ENCODE data around the gene ARF1.

DNA sequence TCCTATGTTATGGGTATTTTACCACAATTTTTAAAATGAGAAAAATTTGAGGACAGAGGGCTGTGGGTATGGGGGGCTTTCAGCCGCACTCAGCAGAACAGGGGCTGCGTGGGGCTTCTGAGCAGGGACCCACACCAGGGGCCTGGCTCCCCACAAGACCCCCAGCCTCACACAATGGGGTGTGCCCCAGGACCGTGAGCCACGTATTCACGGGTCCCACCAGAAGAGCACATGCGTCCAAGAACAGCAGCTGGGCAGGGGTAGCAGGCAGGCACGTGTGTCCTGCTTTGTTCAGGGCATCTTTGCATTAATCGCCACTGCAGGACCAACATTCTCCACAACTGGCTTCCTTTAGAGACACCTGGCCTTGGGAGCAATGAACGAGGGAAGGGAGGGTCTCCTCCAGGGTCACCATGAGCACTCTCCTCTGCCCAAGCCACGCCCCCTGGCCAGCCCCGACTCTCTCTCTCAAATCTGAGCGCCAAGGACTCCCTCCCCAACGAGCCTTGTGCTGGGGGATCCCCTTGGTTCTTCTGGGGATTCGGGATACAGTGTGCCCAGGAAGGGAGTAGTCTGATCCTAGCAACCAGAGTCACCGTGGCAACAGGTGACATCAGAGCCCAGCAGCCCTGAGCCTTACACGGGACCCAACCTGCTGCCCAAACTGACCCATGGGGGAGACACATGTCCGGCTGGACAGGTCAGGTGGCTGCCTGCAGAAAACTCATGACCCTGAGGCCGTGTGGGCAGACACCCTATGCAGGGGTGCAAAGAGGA is 7.4 kb upstream of the ARF1 start:
- TF ChIP-seq, protein P1, sequence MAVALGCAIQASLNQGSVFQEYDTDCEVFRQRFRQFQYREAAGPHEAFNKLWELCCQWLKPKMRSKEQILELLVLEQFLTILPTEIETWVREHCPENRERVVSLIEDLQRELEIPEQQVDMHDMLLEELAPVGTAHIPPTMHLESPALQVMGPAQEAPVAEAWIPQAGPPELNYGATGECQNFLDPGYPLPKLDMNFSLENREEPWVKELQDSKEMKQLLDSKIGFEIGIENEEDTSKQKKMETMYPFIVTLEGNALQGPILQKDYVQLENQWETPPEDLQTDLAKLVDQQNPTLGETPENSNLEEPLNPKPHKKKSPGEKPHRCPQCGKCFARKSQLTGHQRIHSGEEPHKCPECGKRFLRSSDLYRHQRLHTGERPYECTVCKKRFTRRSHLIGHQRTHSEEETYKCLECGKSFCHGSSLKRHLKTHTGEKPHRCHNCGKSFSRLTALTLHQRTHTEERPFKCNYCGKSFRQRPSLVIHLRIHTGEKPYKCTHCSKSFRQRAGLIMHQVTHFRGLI (tag by site-specific recombination; IDR thresholded peaks at IDR 0.05): no peak
- TF ChIP-seq, protein P2, sequence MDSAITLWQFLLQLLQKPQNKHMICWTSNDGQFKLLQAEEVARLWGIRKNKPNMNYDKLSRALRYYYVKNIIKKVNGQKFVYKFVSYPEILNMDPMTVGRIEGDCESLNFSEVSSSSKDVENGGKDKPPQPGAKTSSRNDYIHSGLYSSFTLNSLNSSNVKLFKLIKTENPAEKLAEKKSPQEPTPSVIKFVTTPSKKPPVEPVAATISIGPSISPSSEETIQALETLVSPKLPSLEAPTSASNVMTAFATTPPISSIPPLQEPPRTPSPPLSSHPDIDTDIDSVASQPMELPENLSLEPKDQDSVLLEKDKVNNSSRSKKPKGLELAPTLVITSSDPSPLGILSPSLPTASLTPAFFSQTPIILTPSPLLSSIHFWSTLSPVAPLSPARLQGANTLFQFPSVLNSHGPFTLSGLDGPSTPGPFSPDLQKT (IDR thresholded peaks at IDR 0.05; ENCODE audit: borderline replicate concordance, low read depth, low read length): no peak
- TF ChIP-seq ZNF843 (tag by site-specific recombination; IDR thresholded peaks at IDR 0.05): no peak
- TF ChIP-seq ZNF302 (tag by site-specific recombination; IDR thresholded peaks at IDR 0.05; ENCODE audit: low read depth): no peak
- TF ChIP-seq, protein P3, sequence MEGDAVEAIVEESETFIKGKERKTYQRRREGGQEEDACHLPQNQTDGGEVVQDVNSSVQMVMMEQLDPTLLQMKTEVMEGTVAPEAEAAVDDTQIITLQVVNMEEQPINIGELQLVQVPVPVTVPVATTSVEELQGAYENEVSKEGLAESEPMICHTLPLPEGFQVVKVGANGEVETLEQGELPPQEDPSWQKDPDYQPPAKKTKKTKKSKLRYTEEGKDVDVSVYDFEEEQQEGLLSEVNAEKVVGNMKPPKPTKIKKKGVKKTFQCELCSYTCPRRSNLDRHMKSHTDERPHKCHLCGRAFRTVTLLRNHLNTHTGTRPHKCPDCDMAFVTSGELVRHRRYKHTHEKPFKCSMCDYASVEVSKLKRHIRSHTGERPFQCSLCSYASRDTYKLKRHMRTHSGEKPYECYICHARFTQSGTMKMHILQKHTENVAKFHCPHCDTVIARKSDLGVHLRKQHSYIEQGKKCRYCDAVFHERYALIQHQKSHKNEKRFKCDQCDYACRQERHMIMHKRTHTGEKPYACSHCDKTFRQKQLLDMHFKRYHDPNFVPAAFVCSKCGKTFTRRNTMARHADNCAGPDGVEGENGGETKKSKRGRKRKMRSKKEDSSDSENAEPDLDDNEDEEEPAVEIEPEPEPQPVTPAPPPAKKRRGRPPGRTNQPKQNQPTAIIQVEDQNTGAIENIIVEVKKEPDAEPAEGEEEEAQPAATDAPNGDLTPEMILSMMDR (tag by site-specific recombination; IDR thresholded peaks at IDR 0.05): no peak
- no peak for TF ChIP-seq HOXA7 (CRISPR knock-in tag; IDR thresholded peaks at IDR 0.05; ENCODE audit: borderline replicate concordance)
- no peak for TF ChIP-seq ZNF223 (tag by site-specific recombination; IDR thresholded peaks at IDR 0.05)
- TF ChIP-seq YY2 (tag by site-specific recombination; IDR thresholded peaks at IDR 0.05): no peak
- no peak for TF ChIP-seq ZNF548 (tag by site-specific recombination; IDR thresholded peaks at IDR 0.05)
- TF ChIP-seq ZNF626 (tag by site-specific recombination; IDR thresholded peaks at IDR 0.05): no peak

Measured in HEK293 (cell line).